CD4-positive, alpha-beta T cell treated with Interleukin-21 for 1 hour (primary cell): ENCODE results near the gene LILRB3.
A peak's percentile ranks its signal among the peaks of the same experiment; 100 is the strongest.
"Not testable (repeated sequence)": the region's sequence is repeated elsewhere in the genome, so short reads cannot be mapped to it uniquely, and the experiment has no call there.

Experiments
- DNase-seq: peaks from one replicate; pipeline ENCODE4 v3.0.0-alpha.2; 2020

Gene LILRB3

GRCh38 chr19:54242234-54242633, 19.4 kb upstream of the LILRB3 start:
- DNase-seq: not testable (repeated sequence)

DNA sequence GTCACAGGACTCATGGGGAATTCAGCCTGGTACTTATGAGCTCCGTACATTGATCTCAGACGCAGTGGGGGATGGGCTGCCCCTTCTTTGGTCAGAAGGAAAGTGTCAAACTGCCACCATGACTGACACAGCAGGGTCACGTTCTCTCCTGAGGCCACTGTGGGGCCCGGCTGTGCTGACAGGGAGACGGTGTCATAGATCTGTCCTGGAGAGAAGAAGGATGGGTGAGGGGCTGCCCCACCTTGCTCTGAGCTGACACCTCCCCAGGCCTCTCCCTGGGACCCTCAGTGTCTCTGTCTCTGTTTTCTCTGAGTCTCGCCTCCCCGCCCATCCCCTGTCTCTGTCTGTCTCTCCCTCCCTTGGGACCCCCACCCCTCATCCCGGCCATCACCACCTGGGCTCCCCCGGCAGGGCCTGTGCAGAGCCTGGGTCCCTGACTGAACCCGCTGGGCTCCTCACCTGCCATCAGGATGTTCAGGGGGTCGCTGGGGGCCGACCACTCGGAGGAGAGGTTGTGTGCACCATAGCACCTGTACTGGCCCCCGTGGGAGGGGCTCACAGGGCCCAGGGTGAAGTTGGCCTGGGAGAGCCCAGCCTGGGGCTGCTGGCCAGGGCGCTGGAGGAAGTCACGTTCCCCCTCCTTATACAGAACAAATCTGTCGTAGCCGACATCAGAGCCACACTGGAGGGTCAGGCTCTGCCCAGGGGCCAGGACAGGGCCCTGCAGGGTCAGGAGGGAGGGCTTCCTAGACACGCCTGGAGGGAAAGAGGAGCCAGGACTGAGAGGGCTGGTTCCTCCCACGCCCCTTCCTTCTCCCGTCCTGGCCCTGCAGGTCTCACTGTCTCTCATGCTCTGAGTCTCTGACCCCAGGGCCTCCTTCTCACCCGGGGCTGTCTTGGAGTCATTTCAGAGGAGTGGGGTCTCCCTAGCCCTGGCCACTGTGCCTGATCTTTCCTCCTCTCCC, 17.8 kb upstream of the LILRB3 start:
- DNase-seq: not testable (repeated sequence)

GRCh38 chr19:54239491-54240371, 16.9 kb upstream of the LILRB3 start:
- not testable (repeated sequence) for DNase-seq

GRCh38 chr19:54233941-54234340, 11.1 kb upstream of the LILRB3 start:
- no peak for DNase-seq

DNA sequence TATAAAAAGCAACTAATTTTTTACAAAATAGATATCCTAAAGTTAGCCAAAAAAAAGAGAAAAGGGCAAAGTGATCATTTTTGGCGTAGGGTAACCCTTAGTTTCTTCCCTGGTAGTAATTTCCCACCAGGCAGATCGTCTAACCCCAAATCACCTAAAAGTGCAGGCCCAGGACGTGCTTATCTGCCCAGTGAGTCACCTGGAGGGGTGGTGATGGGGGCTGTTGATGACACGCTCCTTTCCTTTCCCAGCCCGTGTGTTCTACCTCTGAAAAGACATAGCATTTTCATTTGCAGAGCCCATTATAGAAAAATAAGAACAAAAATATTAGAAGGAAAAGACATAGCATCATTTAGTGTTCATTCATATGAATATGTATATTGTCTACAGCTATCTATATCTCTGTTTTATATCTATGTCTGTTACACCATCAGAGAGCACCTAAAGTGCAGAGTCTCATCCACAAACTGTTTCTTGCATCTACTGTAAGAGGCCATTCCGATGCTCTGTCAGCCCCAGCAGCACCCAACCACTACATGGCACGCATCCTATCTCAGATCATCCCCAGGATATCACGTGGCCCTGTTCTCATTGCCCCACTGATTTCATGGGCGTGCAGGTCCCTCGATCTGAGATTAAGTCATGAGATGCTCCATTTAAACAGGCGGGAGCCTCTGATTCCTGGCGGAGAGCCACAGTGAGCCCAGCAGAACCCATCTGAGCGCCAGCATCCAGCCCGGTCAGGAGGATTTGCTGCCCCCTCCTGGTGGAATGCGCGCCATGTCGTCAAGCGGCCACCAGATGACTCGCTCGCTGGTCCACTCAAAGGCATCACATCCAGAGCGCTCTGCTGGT, 8.5 kb upstream of the LILRB3 start:
- peak; percentile 84 for DNase-seq

- no peak for DNase-seq
These were observed 7.2 kb upstream of the LILRB3 start for GRCh38 chr19:54230031-54230430.

DNA sequence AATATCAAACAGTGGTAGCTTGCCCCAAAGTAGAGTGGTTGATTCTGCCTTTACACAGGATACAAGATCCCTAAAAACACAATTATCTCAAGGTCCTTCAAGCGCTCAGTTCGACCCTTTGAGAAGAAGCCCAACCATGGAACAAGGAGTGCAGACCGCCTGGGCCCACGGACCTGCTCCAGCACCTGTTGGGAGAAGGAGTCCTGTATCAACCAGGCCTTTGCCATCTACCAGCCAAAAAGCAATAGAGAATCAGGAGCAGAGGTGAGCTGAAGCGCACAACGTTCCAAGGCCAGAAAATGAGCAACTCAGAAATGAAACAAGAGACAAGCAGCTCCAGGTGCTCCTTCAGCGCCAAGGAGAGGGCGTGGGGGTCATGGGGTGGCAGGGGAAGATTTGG, 6.3 kb upstream of the LILRB3 start:
- DNase-seq: no peak

DNA sequence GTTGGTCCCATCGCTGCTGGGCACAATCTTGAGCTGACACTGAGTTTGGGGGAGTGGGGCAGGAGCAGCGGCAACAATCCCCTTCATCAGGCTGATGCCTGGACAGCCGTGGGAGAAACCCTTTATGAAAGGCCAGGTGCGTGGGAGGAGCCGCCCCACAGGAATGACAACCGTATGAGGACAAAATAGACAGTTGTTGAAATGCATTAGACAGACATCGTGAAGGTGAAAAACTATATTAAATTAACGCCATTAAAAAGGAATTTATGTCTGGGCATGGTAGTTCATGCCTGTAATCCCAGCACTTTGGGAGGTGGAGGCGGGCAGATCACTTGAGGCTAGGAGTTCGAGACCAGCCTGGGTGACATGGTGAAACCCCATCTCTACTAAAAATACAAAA, 1.8 kb upstream of the LILRB3 start:
- not testable (repeated sequence) for DNase-seq

GRCh38 chr19:54223937-54224281, 1.1 kb upstream of the LILRB3 start:
- not testable (repeated sequence) for DNase-seq

DNA sequence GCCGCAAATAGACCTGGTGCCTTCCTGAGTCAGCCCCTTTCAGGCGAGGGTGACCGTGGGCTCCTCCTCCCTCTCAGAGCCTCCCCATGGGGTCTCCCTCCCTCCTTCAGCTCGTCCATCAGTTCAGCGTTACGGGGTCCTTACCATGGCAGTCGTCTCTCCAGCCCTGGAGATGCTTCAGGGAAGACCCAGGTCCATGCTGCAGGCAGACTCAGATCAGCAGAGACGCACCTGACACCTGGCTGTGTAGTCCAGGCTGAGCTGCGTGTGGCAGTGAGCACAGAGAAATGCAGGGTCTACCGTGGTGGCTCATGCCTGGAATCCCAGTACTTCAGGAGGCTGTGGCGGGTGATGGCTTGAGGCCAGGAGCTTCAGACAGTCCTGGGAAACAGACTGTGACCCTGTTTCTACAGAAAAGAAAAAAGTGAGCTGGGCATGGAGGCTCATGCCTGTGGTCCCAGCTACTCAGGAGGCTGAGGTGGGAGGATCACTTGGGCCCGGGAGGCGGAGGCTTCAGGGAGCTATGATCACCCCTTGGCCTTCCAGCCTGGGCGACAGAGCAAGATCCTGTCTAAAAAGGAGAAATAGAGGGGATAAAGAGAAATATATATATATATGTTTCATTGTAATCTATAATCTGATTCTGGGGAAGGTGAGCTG, 600 bp upstream of the LILRB3 start:
- not testable (repeated sequence) for DNase-seq

DNA sequence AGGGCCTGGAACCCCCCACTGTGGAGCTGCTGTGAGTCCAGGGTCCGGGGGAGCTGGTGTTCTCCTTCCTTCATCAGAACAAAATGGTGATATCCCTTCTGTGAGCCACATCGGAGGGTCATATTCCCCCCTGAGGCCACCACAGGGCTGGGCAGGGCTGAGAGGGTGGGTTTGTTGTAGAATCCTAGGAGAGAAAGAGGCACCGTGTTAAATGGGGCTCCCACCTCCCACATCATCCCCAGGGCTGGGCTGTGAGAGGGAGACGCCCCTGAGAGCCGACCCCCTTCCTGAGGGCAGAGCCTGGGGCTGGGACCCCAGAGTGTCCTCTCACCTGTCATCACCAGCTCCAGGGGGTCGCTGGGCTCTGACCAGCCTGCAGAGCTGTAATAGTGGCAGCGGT, 860 bp downstream of the LILRB3 start:
- DNase-seq: not testable (repeated sequence)

- DNase-seq: not testable (repeated sequence)
These were observed 3.1 kb downstream of the LILRB3 start for GRCh38 chr19:54219702-54220101.

- DNase-seq: no peak
These were observed 3.7 kb downstream of the LILRB3 start for GRCh38 chr19:54218960-54219661.

DNA sequence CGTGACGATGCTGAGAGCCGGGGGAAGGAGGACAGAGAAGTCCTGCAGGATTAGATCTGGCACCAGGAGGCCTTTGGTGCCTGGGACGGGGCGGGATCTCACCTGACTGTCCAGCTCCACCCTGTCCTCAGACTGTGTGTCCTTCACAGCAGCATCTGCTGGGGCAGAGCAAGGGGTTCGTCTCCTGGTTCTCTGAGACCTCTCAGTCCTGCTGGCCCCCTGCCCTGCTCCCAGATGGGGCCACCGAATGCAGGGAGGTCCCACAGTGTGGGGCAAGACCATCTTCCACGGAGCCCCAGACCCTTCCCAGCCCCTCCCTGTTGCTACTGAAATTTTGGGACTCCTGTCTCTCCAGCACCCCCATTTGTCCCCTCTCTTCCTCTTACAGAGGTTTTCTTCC, 4.5 kb downstream of the LILRB3 start:
- DNase-seq: no peak

GRCh38 chr19:54217517-54218247, 5.1 kb downstream of the LILRB3 start:
- not testable (repeated sequence) for DNase-seq

DNA sequence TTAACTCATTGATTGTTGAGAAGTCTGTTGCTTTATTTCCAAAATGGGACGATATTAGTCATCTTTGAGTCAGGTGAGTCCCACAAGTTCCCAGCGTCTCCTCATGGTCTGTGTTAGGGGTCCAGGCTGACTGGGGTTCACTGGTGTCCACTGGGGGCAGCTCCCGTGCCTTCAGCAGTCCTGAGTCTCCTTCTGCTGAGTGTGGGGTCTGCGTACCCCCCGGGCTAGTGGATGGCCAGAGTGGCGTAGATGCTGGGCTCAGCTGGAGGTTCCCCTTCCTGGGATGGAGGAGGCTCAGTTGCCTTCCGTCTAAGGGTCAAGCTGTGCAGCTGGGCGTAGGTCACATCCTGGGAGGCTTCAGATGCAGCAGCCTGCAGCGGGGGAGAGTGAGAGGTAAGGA, 5.9 kb downstream of the LILRB3 start:
- DNase-seq: no peak

DNA sequence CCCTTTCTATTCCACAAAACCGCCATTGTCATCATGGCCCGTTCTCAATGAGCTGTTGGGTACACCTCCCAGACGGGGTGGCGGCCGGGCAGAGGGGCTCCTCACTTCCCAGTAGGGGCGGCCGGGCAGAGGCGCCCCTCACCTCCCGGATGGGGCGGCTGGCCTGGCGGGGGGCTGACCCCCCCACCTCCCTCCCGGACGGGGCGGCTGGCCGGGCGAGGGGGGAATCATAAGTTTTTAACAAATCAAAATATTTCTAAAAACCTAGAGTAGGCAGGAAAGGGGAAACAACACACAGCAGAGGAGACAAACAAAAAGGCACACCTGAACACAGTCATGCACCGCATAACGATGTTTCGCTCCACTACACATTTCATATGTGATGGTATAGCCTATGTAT, 8.1 kb downstream of the LILRB3 start:
- not testable (repeated sequence) for DNase-seq

DNA sequence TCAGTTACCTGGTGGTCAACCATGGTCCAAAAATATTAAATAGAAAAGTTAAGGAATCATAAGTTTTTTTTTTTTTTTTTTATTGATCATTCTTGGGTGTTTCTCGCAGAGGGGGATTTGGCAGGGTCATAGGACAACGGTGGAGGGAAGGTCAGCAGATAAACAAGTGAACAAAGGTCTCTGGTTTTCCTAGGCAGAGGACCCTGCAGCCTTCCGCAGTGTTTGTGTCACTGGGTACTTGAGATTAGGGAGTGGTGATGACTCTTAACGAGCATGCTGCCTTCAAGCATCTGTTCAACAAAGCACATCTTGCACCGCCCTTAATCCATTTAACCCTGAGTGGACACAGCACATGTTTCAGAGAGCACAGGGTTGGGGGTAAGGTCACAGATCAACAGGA, 8.6 kb downstream of the LILRB3 start:
- DNase-seq: not testable (repeated sequence)

DNA sequence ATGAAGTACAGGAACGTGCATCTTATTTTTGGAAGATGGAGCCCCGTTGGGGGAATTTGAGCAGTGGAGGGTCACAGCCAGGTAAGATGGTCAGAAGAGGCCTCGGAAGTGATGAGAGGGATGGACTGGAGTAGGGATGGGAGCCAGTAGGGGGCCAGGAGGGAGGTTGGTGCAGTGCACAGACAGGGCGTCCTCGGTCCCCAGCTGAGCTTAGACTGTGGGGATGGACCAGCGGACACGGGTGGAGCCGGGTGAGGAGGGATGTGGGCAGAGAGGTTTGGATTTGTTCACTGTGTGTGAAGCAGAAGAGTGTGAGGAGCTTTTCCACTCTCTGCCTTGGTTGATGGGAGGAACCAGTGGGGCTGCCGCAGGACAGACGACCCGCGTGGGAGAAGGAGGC, 11.6 kb downstream of the LILRB3 start:
- DNase-seq: no peak

GRCh38 chr19:54209811-54210494, 12.9 kb downstream of the LILRB3 start:
- no peak for DNase-seq
